GM18951 (cell line): ENCODE results near the gene SRGAP2B.
"Not testable (repeated sequence)": the region's sequence is repeated elsewhere in the genome, so short reads cannot be mapped to it uniquely, and the experiment has no call there.

Source experiments
- in situ Hi-C: fragments of 300-500 bp; cut with MboI; formaldehyde crosslinking; loops from one replicate; pipeline ENCODE4 v1.12.0; 2022; ENCODE audit warnings: low sequenced_read_pairs, mixed read lengths, inconsistent platforms; ENCODE audit not compliant: unreplicated experiment

Gene SRGAP2B

GRCh38 chr1:145048181-145048856 is 46.8 kb downstream of the SRGAP2B start:
- in situ Hi-C loops = not testable (repeated sequence)

- in situ Hi-C loops = not testable (repeated sequence)
Measured at GRCh38 chr1:145047553-145047952, 47.6 kb downstream of the SRGAP2B start.

- in situ Hi-C loops = not testable (repeated sequence)
Measured at GRCh38 chr1:145045571-145046273, 49.4 kb downstream of the SRGAP2B start.

DNA sequence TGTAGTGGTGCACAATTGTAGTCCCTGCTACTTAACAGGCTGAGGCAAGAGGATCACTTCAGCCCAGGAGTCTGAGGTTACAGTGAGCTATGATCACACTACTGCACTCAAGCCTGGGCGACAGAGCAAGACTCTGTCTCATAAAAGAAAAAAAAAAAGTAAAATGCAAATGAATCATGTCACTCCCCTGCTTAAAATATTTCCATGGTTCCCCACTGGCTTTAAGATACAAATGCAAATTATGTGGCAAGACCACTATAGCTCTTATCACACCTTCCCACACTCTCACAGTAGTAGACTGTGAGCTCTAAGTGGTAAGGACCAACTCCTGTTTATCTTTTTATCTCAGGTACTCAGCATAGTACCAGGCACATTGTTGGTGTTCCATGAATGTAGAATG is 53.6 kb downstream of the SRGAP2B start:
- in situ Hi-C loops = not testable (repeated sequence)

DNA sequence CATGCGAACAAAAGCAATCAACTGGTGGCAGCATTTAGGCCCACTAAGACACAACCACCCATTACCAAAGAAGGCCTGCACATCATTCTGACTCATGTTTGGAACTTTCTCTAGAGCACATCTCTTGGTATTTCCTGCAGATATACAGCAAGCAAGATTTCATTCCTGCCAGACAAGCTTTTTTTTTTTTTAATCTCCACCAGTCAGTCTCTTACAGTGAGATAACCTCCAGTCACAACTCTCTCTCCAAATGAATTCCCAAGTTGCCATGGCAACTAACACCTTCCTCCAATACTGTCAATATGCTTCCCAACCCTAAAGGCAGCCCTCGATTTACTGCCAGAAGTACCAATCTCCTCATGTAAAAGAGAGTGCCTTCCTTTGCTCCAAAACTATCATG is 59.1 kb downstream of the SRGAP2B start:
- in situ Hi-C loops = not testable (repeated sequence)

DNA sequence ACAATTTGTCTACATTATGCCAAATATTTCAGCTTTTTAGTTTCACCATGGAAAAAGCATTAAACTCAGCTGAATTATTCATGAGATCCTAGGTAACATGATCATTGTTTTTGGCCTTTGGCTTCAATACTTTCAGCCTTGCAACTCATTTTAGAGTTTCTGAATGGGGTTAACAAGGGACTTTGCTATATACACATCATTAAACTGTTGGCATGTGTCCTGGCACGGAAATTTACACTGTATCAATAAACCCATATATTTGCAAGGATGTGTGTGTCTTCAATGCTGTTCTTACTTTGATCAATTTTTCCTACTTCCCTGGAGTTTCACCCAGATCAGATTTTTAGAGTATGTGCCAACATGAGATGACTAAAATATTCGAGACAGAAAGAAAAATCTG is 61.6 kb downstream of the SRGAP2B start:
- in situ Hi-C loops = not testable (repeated sequence)

- in situ Hi-C loops = not testable (repeated sequence)
Measured at GRCh38 chr1:145027251-145027650, 67.9 kb downstream of the SRGAP2B start.

- in situ Hi-C loops = not testable (repeated sequence)
Measured at GRCh38 chr1:145025286-145025685, 69.8 kb downstream of the SRGAP2B start.

GRCh38 chr1:145022259-145022658 is 72.9 kb downstream of the SRGAP2B start:
- in situ Hi-C loops = not testable (repeated sequence)

GRCh38 chr1:145021749-145022148 is 73.4 kb downstream of the SRGAP2B start:
- in situ Hi-C loops = not testable (repeated sequence)

- in situ Hi-C loops = not testable (repeated sequence)
Measured at GRCh38 chr1:145019709-145020108, 75.4 kb downstream of the SRGAP2B start.

DNA sequence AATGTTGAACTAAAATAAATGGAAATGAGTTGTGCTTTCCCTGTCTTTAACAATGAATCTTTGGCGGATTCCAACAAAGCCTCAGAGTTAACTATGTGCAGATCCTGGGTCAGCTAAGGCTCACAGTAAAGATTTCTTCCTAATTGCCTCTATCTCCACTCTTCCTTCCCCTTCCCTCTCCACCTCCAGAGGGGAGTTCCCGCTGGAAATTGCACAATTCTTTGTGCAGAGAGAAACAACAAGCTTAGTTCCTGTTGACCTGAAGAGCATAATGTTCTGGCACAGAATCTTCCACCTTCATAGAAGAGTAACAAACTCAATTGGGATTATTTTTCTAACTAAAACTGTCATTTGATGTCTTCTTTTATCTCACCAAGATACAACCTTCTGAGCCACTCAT is 77.4 kb downstream of the SRGAP2B start:
- in situ Hi-C loops = not testable (repeated sequence)

DNA sequence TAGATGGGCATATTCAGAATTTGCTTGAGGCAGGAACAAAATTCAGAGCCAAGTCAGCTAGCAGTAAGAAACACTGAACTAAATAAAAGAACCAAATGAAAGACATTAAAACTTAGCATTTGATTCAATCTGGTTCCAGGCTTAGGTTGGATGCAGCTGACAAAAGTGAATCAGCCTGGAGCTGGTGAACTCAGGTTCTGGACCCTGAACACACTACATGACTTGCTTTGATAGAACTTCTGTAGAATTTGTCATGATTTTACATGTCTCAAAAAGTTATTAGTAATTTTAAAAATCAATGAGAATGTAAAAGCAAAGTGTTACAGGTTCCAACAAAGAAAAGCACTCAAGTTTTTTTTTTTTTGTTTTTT is 78.7 kb downstream of the SRGAP2B start:
- in situ Hi-C loops = not testable (repeated sequence)

DNA sequence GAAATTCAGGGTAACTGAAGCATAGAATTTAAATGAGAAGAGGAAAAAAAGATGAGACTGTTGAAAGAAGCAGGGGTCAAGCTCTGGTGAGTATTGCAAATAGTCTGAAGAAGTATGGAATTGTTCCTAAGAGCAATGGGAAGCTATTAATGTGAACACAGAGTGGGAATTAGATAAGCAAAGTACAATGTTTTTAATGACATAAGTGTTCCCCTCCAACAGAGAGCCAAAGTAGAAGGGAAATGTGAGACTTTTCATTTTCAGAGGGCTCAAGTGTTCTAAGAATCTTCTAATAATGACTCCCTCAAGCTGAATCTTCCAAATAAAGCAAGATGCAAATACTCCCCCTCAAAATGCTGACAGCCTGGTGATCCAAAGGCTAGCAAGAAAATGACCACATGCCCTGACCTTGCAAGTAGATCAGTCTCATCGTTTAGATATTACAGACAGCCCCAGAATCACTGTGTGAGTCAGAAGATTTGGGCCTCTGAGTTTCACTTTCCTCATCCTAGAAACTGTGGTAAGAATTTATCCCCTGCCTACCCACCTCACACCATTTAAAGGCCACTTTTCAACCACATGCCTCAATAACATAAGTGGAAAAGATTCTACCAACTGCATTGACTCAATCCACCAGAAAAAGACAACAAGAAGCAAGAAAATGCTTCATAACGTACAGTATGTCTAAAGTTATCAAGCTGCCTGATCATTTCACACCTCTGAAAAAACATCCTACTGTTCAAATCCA is 79.2 kb downstream of the SRGAP2B start:
- in situ Hi-C loops = not testable (repeated sequence)

DNA sequence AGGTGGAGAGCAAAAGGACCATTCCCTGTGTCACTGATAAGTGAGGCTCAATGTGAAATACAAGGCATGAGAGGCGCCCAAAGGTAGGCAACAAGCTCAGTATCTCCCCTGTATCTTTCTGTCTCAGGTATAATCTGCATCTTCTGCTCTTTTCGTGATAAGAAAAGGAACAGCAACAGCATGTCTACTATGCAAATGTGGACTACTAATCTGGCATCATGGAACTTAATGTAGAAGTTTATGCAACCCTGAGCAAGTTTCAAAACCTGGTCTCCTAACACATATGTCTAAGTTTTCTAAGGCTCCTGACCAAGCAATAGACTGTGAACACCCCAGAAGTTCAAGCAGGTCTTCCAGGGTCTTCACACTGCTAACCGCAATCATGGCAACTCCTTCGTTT is 81.8 kb downstream of the SRGAP2B start:
- in situ Hi-C loops = not testable (repeated sequence)

DNA sequence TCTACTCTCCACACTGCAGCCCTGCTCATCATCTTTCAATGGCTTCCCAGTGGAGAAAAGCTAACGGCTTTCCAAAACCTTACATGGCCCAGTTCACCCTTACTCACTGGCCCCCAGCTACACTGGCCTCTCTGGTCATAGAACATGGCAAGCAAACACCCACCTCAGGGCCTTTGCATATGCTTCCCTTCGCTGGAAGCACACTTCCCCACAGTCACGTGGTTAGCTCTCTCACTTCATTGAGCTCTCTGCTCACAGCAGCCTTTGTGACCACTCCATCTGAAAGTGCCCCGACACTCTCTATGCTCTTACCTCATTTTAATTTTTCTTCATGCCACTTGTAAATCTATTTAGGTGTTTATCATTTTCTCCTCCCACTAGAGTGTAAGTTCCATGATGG is 83.3 kb downstream of the SRGAP2B start:
- in situ Hi-C loops = not testable (repeated sequence)

- in situ Hi-C loops = not testable (repeated sequence)
Measured at GRCh38 chr1:145010580-145010979, 84.5 kb downstream of the SRGAP2B start.

DNA sequence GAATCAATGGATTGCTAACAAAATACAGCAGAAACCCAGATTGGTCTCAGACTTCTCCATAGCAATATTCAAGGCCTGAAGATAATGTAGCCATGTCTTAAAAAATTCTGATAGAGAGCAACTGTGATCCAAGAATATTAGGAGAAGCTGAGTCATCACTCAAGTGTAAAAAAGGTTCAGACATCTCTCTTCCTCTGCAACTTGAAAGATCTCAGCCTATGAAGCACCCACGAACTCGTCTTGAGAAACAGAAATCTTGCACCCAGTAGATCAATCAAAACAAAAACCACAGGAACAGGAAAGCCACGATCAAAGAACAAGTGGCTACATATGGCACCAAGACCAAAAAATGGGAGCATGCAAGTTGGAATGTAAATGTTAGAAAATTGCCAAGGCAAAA is 85.2 kb downstream of the SRGAP2B start:
- in situ Hi-C loops = not testable (repeated sequence)

DNA sequence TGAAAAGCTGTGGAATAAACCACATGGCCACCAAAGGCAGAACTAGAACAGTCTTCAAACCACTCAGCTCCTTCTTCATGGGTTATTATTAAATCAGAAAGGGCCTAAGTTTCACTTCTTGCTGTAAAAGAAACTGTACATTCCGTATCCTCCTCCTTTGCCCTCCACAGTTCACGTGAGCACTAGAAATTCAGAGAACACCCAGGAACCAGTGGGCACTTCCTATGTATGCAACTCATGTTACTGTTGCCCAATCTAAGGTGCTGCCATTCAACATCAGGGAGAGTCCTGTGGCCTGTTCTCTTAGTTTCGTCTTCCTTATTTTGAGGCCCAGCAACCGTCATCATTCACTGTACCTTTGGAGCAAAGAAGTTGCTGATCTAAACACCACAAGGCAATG is 86.7 kb downstream of the SRGAP2B start:
- in situ Hi-C loops = not testable (repeated sequence)

DNA sequence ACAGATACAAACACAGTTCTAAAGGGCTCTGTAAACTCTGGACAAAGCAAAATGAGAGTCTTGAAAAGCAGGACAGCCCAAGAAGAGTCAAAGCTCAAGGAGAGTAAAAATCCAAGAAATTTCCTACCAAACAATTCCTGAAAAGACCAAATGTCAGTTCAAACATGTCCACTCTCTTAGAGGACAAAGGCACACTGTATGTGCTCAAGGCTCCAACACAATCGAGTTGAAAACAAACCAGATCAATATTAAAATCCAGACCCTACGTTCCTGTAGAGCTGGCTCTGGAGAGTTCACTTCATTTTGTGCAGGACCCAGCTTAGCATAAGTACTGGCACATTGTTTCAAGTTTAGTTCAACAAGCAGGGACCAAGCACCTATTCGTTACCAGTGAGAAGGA is 90.0 kb downstream of the SRGAP2B start:
- in situ Hi-C loops = not testable (repeated sequence)

DNA sequence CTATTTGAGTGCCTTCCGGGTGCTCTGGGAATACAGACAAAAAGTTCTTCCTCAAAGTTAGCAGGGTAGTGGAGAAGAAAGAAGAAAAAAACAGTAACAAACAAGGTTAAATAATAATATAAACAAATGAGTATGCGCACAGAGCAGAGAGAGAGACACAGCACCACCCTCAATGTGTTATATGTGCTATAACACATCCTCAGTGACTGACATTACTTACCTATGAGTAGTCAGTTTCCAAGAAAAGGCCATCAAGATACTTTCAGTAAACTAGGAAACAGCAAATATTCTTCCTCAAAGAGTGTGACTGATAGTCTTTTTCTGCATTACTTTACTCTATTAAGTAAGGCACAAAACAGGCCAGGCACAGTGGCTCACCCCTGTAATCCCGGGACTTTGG is 93.7 kb downstream of the SRGAP2B start:
- in situ Hi-C loops = not testable (repeated sequence)
